Dermis microvascular lymphatic vessel endothelial cell (primary cell): ENCODE results near the gene UBAC2. TPM values are rescaled to one million over a fixed set of nuclear protein-coding genes. Genes with fewer than 3 reads are reported as not detected.

Experiments
- DNase-seq, 2 donors: peaks; one replicate each; pipeline versions ENCODE4 v3.0.0 to v3.0.0-alpha.2; 2010; ENCODE audit warnings: low read depth in 2 of 2
- total RNA-seq: library from RNA; depleted of rRNA; stranded (reverse); fragments of >200 nt; gene quantifications from 2 replicates; pipeline ENCODE4 v1.2.1, GENCODE V29; 2014

UBAC2 gene
- total RNA-seq, 1 donor from 2014 or later, result 25.8 TPM

- DNase-seq, result peak; percentile 78 to 83
These were observed 69.1 kb downstream of the UBAC2 start for GRCh38 chr13:99269627-99270241.

GRCh38 chr13:99270518-99270917, 69.9 kb downstream of the UBAC2 start:
- DNase-seq, result no peak

GRCh38 chr13:99271249-99271648, 70.6 kb downstream of the UBAC2 start:
- no peak for DNase-seq

- no peak for DNase-seq
These were observed 71.8 kb downstream of the UBAC2 start for GRCh38 chr13:99272481-99272880.

- no peak for DNase-seq
These were observed 72.5 kb downstream of the UBAC2 start for GRCh38 chr13:99273128-99273527.

- no peak for DNase-seq
These were observed 74.4 kb downstream of the UBAC2 start for GRCh38 chr13:99275093-99275469.

GRCh38 chr13:99276706-99277105, 76.1 kb downstream of the UBAC2 start:
- no peak for DNase-seq

- DNase-seq, result no peak
These were observed 77.0 kb downstream of the UBAC2 start for GRCh38 chr13:99277629-99278028.

GRCh38 chr13:99278200-99278599, 77.5 kb downstream of the UBAC2 start:
- DNase-seq, result no peak

GRCh38 chr13:99278843-99279242, 78.2 kb downstream of the UBAC2 start:
- no peak for DNase-seq

- DNase-seq, result no peak
These were observed 79.0 kb downstream of the UBAC2 start for GRCh38 chr13:99279637-99280036.

GRCh38 chr13:99280166-99280565, 79.5 kb downstream of the UBAC2 start:
- no peak for DNase-seq

- no peak for DNase-seq
These were observed 81.2 kb downstream of the UBAC2 start for GRCh38 chr13:99281811-99282263.

- DNase-seq, result no peak
These were observed 81.9 kb downstream of the UBAC2 start for GRCh38 chr13:99282264-99283231.

GRCh38 chr13:99285432-99286182, 85.0 kb downstream of the UBAC2 start:
- DNase-seq, result no peak

- DNase-seq, result no peak
These were observed 86.9 kb downstream of the UBAC2 start for GRCh38 chr13:99287551-99287950.

- DNase-seq, result no peak
These were observed 87.4 kb downstream of the UBAC2 start for GRCh38 chr13:99288089-99288488.

- no peak for DNase-seq
These were observed 88.6 kb downstream of the UBAC2 start for GRCh38 chr13:99289271-99289670.

- no peak for DNase-seq
These were observed 89.2 kb downstream of the UBAC2 start for GRCh38 chr13:99289674-99290337.

GRCh38 chr13:99290894-99291293, 90.2 kb downstream of the UBAC2 start:
- DNase-seq, result no peak

- DNase-seq, result no peak
These were observed 92.5 kb downstream of the UBAC2 start for GRCh38 chr13:99293178-99293577.
